IMR-90 (cell line): ENCODE data around the gene ZCCHC14. TPM values are rescaled to one million over a fixed set of nuclear protein-coding genes. Genes with fewer than 3 reads are reported as not detected.

Source experiments
- ATAC-seq: fragments of 200-7000 bp; cut with Tn5 transposase; 2 replicates; pipeline ENCODE4 v1.9.1; 2020; ENCODE audit warnings: low read depth, mild to moderate bottlenecking, moderate library complexity
- BruUV-seq: library from RNA; stranded (reverse); fragments of 400-500 nt; replicated peaks from 2 replicates; lab custom pipeline; 2021; lab: Mats Ljungman, UMichigan
- CTCF ChIA-PET: fragments of 300-600 bp; formaldehyde crosslinking; extraction: SDS; loops from one replicate; lab custom pipeline; 2021; ENCODE audit warnings: antibody characterized with exemption; lab: Yijun Ruan, JAX
- POLR2A ChIA-PET: fragments of 300-600 bp; sonication (Branson Sonifier 250); formaldehyde crosslinking; loops from one replicate; lab custom pipeline; 2022; ENCODE audit warnings: antibody characterized with exemption; ENCODE audit not compliant: unreplicated experiment; lab: Charles Lee
- DNase-seq: peaks from one replicate; pipeline ENCODE4 v3.0.0; 2013
- H2AFZ ChIP-seq: replicated peaks from 2 replicates; pipeline ENCODE3; 2013; ENCODE audit warnings: low read length, mild to moderate bottlenecking; ENCODE audit not compliant: poor library complexity
- H2AK5ac ChIP-seq: 2 replicates; pipeline ENCODE4 v1.6.1; 2013; ENCODE audit warnings: low read depth, low read length, inconsistent platforms
- H2AK9ac ChIP-seq: replicated peaks from 2 replicates; pipeline ENCODE3; 2013; ENCODE audit warnings: mild to moderate bottlenecking, low read depth, low read length, moderate library complexity; ENCODE audit not compliant: poor library complexity
- H2BK120ac ChIP-seq: 2 replicates; pipeline ENCODE4 v1.6.1; 2013; ENCODE audit warnings: low read depth, low read length, inconsistent platforms
- H2BK15ac ChIP-seq: 3 replicates; pipeline ENCODE4 v1.6.1; 2013; ENCODE audit warnings: low read depth, low read length, inconsistent platforms
- H2BK20ac ChIP-seq: 2 replicates; pipeline ENCODE4 v1.6.1; 2013; ENCODE audit warnings: low read depth, mild to moderate bottlenecking, inconsistent platforms, low read length, moderate library complexity
- H2BK5ac ChIP-seq: 2 replicates; pipeline ENCODE4 v1.6.1; 2013; ENCODE audit warnings: mild to moderate bottlenecking, low read depth, low read length, inconsistent platforms; ENCODE audit not compliant: poor library complexity, severe bottlenecking
- H3K14ac ChIP-seq: replicated peaks from 2 replicates; pipeline ENCODE4 v1.6.1; 2013; ENCODE audit warnings: low read depth, low read length, inconsistent platforms
- H3K18ac ChIP-seq: 2 replicates; pipeline ENCODE4 v1.6.1; 2013; ENCODE audit warnings: low read depth, low read length, control low read depth
- H3K23ac ChIP-seq: 2 replicates; pipeline ENCODE4 v1.6.1; 2013; ENCODE audit warnings: low read depth, low read length, inconsistent platforms
- H3K27ac ChIP-seq: 2 replicates; pipeline ENCODE4 v1.5.1; 2013; ENCODE audit warnings: mild to moderate bottlenecking, control low read depth, low read length; ENCODE audit not compliant: insufficient read depth
- H3K27me3 ChIP-seq: 2 replicates; pipeline ENCODE4 v1.6.1; 2013; ENCODE audit warnings: low read length; ENCODE audit not compliant: control insufficient read depth, insufficient read depth
- H3K36me3 ChIP-seq: 2 replicates; pipeline ENCODE4 v1.6.1; 2013; ENCODE audit warnings: low read length, mixed read lengths; ENCODE audit not compliant: control insufficient read depth, insufficient read depth
- H3K4ac ChIP-seq: 2 replicates; pipeline ENCODE4 v1.6.1; 2013; ENCODE audit warnings: low read depth, low read length, inconsistent platforms
- H3K4me1 ChIP-seq: 2 replicates; pipeline ENCODE4 v1.6.1; 2013; ENCODE audit warnings: low read length, mixed read lengths; ENCODE audit not compliant: control insufficient read depth, insufficient read depth
- H3K4me2 ChIP-seq: 2 replicates; pipeline ENCODE4 v1.6.1; 2013; ENCODE audit warnings: low read depth, mild to moderate bottlenecking, control low read depth, low read length, moderate library complexity
- H3K4me3 ChIP-seq: 2 replicates; pipeline ENCODE4 v1.5.1; 2013; ENCODE audit warnings: low read depth, mild to moderate bottlenecking, control low read depth, low read length, moderate library complexity; ENCODE audit not compliant: insufficient read depth
- H3K56ac ChIP-seq: 2 replicates; pipeline ENCODE4 v1.6.1; 2013; ENCODE audit warnings: low read length, inconsistent platforms; ENCODE audit not compliant: insufficient read depth; ENCODE audit errors: extremely low read depth
- H3K79me1 ChIP-seq, 2 experiments: 2 replicates each; pipeline ENCODE4 v1.6.1; 2013; ENCODE audit warnings: low read length in 2 of 2, inconsistent platforms in 1 of 2, low read depth in 1 of 2
- H3K9ac ChIP-seq: 2 replicates; pipeline ENCODE4 v1.6.1; 2013; ENCODE audit warnings: low read depth, low read length, control low read depth
- H3K9me1 ChIP-seq: 2 replicates; pipeline ENCODE4 v1.6.1; 2013; ENCODE audit warnings: low read length, inconsistent platforms; ENCODE audit not compliant: insufficient read depth
- H3K9me3 ChIP-seq: 2 replicates; pipeline ENCODE4 v1.6.1; 2013; ENCODE audit warnings: low read length; ENCODE audit not compliant: control insufficient read depth, insufficient read depth
- H4K20me1 ChIP-seq: 2 replicates; pipeline ENCODE4 v1.6.1; 2013; ENCODE audit warnings: low read length, inconsistent platforms; ENCODE audit not compliant: insufficient read depth
- H4K5ac ChIP-seq: 2 replicates; pipeline ENCODE4 v1.6.1; 2013; ENCODE audit warnings: mild to moderate bottlenecking, low read depth, low read length, control low read depth
- H4K8ac ChIP-seq, 2 experiments: 2 replicates each; pipeline ENCODE4 v1.6.1; 2013; ENCODE audit warnings: low read depth in 2 of 2, low read length in 2 of 2, control low read depth in 1 of 2, inconsistent platforms in 1 of 2
- H4K91ac ChIP-seq: 2 replicates; pipeline ENCODE4 v1.6.1; 2013; ENCODE audit warnings: low read depth, low read length, inconsistent platforms; ENCODE audit not compliant: insufficient read depth
- CEBPB ChIP-seq: IDR thresholded peaks from 2 replicates; pipeline ENCODE4 v1.6.1; 2012; ENCODE audit warnings: low read depth, low read length, improper control_type of control experiment
- FOS ChIP-seq: fragments of 150-350 bp; IDR thresholded peaks from 2 replicates; pipeline ENCODE4 v1.6.1; 2016; ENCODE audit warnings: low read depth, low read length
- MAFK ChIP-seq: IDR thresholded peaks from 2 replicates; pipeline ENCODE4 v1.6.1; 2012; ENCODE audit warnings: low read depth, low read length, improper control_type of control experiment
- MAZ ChIP-seq: IDR thresholded peaks from 2 replicates; pipeline ENCODE4 v1.6.1; 2012; ENCODE audit warnings: low read depth, mild to moderate bottlenecking, low read length, improper control_type of control experiment, moderate library complexity, borderline replicate concordance
- MXI1 ChIP-seq: IDR thresholded peaks from 2 replicates; pipeline ENCODE4 v1.6.1; 2012; ENCODE audit warnings: low read depth, mild to moderate bottlenecking, low read length, moderate library complexity, borderline replicate concordance
- NFE2L2 ChIP-seq: fragments of 150-350 bp; IDR thresholded peaks from 2 replicates; pipeline ENCODE4 v1.6.1; 2016; ENCODE audit warnings: low read depth, mild to moderate bottlenecking, low read length
- POLR2A ChIP-seq: IDR thresholded peaks from 2 replicates; pipeline ENCODE4 v1.6.1; 2012; ENCODE audit warnings: mild to moderate bottlenecking, low read depth, low read length
- RAD21 ChIP-seq: IDR thresholded peaks from 2 replicates; pipeline ENCODE4 v1.6.1; 2012; ENCODE audit warnings: low read length, improper control_type of control experiment
- RCOR1 ChIP-seq: IDR thresholded peaks from 2 replicates; pipeline ENCODE4 v1.6.1; 2012; ENCODE audit warnings: mild to moderate bottlenecking, low read length, improper control_type of control experiment; ENCODE audit not compliant: insufficient replicate concordance
- RFX5 ChIP-seq: IDR thresholded peaks from 2 replicates; pipeline ENCODE4 v1.8.0; 2012; ENCODE audit warnings: low read depth, mild to moderate bottlenecking, low read length, moderate library complexity
- SMC3 ChIP-seq: fragments of 150-350 bp; IDR thresholded peaks from 2 replicates; pipeline ENCODE4 v1.6.1; 2016; ENCODE audit warnings: low read depth, mild to moderate bottlenecking, antibody characterized with exemption, low read length, moderate library complexity
- WGBS, 2 experiments: methylation state at CpG; one replicate each; pipeline versions ENCODE4 v1.1.5 to v1.1.7; 2013; ENCODE audit warnings: missing lambda C conversion rate in 2 of 2; ENCODE audit not compliant: insufficient read length in 1 of 2; ENCODE audit errors: extremely low coverage in 2 of 2; 5-methylcytosine and 5-hydroxymethylcytosine counted together
- dilution Hi-C: fragments of 300-500 bp; cut with HindIII; formaldehyde crosslinking; loops from one replicate; pipeline ENCODE4 v1.14.3; 2018; ENCODE audit warnings: low sequenced_read_pairs; ENCODE audit not compliant: unreplicated experiment
- in situ Hi-C: fragments of 300-500 bp; cut with MboI; formaldehyde crosslinking; loops from 3 replicates; pipeline ENCODE4 v1.14.3; 2019; ENCODE audit warnings: low sequenced_read_pairs, inconsistent platforms, mixed read lengths
- intact Hi-C: fragments of 100-400 bp; cut with micrococcal nuclease; formaldehyde crosslinking; loops from 2 replicates; pipeline ENCODE4 v1.10.0; 2022
- polyA plus RNA-seq, 3 experiments: library from polyadenylated mRNA; depleted of rRNA; stranded (reverse); fragments of >200 nt; gene quantifications; 2 replicates each; pipeline ENCODE4 v1.2.3, GENCODE V29; 2012; ENCODE audit warnings: low replicate concordance in 1 of 3
- total RNA-seq: library from RNA; depleted of rRNA; stranded (reverse); fragments of >200 nt; gene quantifications from 2 replicates; pipeline ENCODE4 v1.2.3, GENCODE V29; 2012
- TF ChIP-seq, protein P1 (sequence below): fragments of 150-350 bp; IDR thresholded peaks from 2 replicates; pipeline ENCODE4 v1.6.1; 2016; ENCODE audit warnings: low read depth, mild to moderate bottlenecking, low read length, moderate library complexity, borderline replicate concordance
- TF ChIP-seq, protein P2 (sequence below): conservative IDR thresholded peaks from 2 replicates; pipeline ENCODE4 v1.5.1; 2012; ENCODE audit warnings: mild to moderate bottlenecking, low read depth, low read length, improper control_type of control experiment

The ZCCHC14 gene
- total and polyA plus RNA-seq, 2 of the 4 experiments (the other 2 are of a cell fraction): 2.5 to 5.3 TPM

DNA sequence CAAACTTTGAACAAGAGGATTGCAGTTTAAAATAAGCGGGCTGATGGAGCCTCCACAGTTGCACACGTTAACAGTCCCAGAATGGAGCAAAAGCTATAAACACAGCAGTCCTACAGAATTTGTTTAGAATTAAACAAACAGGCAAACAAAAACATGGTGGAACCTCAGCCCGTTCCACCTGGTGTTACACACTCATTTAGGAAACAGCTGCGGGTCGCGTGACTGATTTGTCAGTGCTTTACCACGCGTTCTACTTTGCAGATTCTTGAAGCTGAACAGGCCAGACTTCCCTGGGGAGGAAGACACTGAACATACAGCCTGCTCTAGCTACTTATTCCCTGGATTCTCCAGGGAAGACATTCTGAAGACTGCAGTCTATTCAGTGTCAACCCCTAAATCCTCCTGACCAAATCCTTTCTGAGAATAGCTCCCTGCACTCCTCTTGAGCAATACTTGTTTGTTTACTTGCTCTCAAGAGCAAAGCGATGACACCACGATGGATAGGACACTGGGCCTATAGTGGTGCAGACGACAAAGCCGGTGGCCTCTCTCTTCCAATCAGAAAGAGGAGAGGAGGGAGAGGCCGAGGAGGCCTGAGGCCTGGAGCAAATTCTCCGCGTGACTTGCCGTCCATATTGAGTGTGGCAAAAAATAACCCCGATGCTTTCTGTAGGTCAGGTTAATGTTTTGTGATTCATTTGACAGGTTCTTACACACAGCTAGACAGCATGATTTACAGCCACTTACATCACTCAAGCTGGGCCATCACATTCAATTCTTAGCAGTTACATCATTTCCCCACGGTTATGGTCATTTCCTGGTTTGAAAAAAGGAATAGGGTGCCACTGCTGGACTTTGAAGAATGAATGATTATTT is 104.6 kb downstream of the ZCCHC14 start:
- Histone ChIP-seq H3K18ac (peak overlapping the region; percentile 64; the same call in 1 of the 2 replicates), H3K9me3 (no peaks in the 10 kb centered on the region), H3K9me1 (peaks cover 7% of the 10 kb centered on the region; the same call in 1 of the 2 replicates), H3K4ac (peak overlapping the region; percentile 81), H2BK20ac (peak overlapping the region; percentile 46; the same call in 1 of the 2 replicates), H2BK15ac (peak overlapping the region; percentile 13; the same call in 1 of the 3 replicates), H2BK120ac (peak overlapping the region; percentile 69), H4K8ac (peak overlapping the region; percentile 6 to 96), H3K27ac (peak overlapping the region; percentile 69; the same call in 1 of the 2 replicates), H4K91ac (peak overlapping the region; percentile 54), H3K4me2 (peak overlapping the region; percentile 75), H3K27me3 (no peaks in the 10 kb centered on the region), H3K36me3 (no peaks in the 10 kb centered on the region), H2BK5ac (peak overlapping the region; percentile 87), H4K5ac (peak overlapping the region; percentile 89), H3K9ac (peak overlapping the region; percentile 35), H3K56ac (peak overlapping the region; percentile 29; the same call in 1 of the 2 replicates), H3K23ac (peak overlapping the region; percentile 65; the same call in 1 of the 2 replicates), H3K4me1 (peaks cover 7% of the 10 kb centered on the region), H2AFZ (peak overlapping the region; percentile 83), H3K4me3 (peak overlapping the region; percentile 20; the same call in 1 of the 2 replicates), H3K14ac (peak overlapping the region; percentile 51), H2AK5ac (no peak overlapping the region), H4K20me1 (peaks cover 5% of the 10 kb centered on the region; the same call in 1 of the 2 replicates), H3K79me1 (peaks cover 0 to 17% of the 10 kb centered on the region in 2 experiments; a peak in 3 of 4 replicates), H2AK9ac (peak overlapping the region; percentile 50)
- ChIA-PET POLR2A (interaction anchor here (0.5 to 0.6 kb wide), 2 partner anchors 11 to 349 kb away, joined by 3 read pairs; no protein-coding TSS in a partner anchor), CTCF (interaction anchor here (1.0 to 1.2 kb wide), 2 partner anchors 130 to 248 kb away, joined by 3 read pairs; no protein-coding TSS in a partner anchor)
- WGBS, 2 experiments: 18% methylated on average over 8 of the region's 18 CpGs; no CpG with 5 or more reads in 1 of the 2 experiments
- BruUV-seq: no TSS peak
- in situ Hi-C loops: no loop called here
- intact Hi-C loops: no loop called here
- dilution Hi-C loops: no loop called here
- ATAC-seq (peak; percentile 53), DNase-seq (peak; percentile 99)
- no peak for TF ChIP-seq MAFK
- no peak for TF ChIP-seq RFX5
- TF ChIP-seq, protein P1, sequence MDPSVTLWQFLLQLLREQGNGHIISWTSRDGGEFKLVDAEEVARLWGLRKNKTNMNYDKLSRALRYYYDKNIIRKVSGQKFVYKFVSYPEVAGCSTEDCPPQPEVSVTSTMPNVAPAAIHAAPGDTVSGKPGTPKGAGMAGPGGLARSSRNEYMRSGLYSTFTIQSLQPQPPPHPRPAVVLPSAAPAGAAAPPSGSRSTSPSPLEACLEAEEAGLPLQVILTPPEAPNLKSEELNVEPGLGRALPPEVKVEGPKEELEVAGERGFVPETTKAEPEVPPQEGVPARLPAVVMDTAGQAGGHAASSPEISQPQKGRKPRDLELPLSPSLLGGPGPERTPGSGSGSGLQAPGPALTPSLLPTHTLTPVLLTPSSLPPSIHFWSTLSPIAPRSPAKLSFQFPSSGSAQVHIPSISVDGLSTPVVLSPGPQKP: no peak
- TF ChIP-seq FOS: peak; percentile 47; the same call in 1 of the 2 replicates
- TF ChIP-seq NFE2L2: no peak
- no peak for TF ChIP-seq RAD21
- no peak for TF ChIP-seq SMC3
- TF ChIP-seq POLR2A: no peak
- TF ChIP-seq MAZ: no peak
- TF ChIP-seq RCOR1: no peak
- TF ChIP-seq, protein P2, sequence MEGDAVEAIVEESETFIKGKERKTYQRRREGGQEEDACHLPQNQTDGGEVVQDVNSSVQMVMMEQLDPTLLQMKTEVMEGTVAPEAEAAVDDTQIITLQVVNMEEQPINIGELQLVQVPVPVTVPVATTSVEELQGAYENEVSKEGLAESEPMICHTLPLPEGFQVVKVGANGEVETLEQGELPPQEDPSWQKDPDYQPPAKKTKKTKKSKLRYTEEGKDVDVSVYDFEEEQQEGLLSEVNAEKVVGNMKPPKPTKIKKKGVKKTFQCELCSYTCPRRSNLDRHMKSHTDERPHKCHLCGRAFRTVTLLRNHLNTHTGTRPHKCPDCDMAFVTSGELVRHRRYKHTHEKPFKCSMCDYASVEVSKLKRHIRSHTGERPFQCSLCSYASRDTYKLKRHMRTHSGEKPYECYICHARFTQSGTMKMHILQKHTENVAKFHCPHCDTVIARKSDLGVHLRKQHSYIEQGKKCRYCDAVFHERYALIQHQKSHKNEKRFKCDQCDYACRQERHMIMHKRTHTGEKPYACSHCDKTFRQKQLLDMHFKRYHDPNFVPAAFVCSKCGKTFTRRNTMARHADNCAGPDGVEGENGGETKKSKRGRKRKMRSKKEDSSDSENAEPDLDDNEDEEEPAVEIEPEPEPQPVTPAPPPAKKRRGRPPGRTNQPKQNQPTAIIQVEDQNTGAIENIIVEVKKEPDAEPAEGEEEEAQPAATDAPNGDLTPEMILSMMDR: no peak
- TF ChIP-seq MXI1: peak; percentile 36; the same call in 1 of the 2 replicates
- TF ChIP-seq CEBPB: peak; percentile 98
